Sigmoid colon (tissue), 7 donors: ENCODE measurements around the gene FBXL5. TPM values are rescaled to one million over a fixed set of nuclear protein-coding genes. Genes with fewer than 3 reads are reported as not detected.

Experiments used
- DNase-seq: peaks from one replicate; pipeline ENCODE4 v3.0.0-alpha.2; 2019
- H3K27ac ChIP-seq, 4 donors: fragments of 200-600 bp; sonication (generic); one replicate each; pipeline ENCODE4 v1.5.1; 2016 to 2019; ENCODE audit warnings: mild to moderate bottlenecking in 1 of 4
- H3K27me3 ChIP-seq, 3 donors: fragments of 200-600 bp; sonication (generic); one replicate each; pipeline ENCODE4 v1.5.1; 2019; ENCODE audit warnings: mild to moderate bottlenecking in 1 of 3
- H3K36me3 ChIP-seq, 4 donors: fragments of 200-600 bp; sonication (generic); one replicate each; pipeline ENCODE4 v1.5.1; 2016 to 2019
- H3K4me1 ChIP-seq, 4 donors: fragments of 200-600 bp; sonication (generic); one replicate each; pipeline ENCODE4 v1.5.1; 2017 to 2019
- H3K4me3 ChIP-seq, 4 donors: fragments of 200-600 bp; sonication (generic); one replicate each; pipeline ENCODE4 v1.5.1; 2017 to 2019; ENCODE audit warnings: mild to moderate bottlenecking in 2 of 4, moderate library complexity in 1 of 4
- H3K9me3 ChIP-seq, 4 donors: fragments of 200-600 bp in 3 of 4; sonication (generic) in 3 of 4; one replicate each; pipeline versions ENCODE4 v1.5.1 to v1.6.1; 2013 to 2019
- EP300 ChIP-seq, 4 donors: sonication (generic); formaldehyde crosslinking; IDR thresholded peaks; one replicate each; pipeline ENCODE4 v1.6.1; 2017; ENCODE audit warnings: antibody characterized with exemption in 4 of 4
- POLR2A ChIP-seq, 2 donors: fragments of 450-650 bp; IDR thresholded peaks; one replicate each; pipeline ENCODE4 v1.6.1; 2016; ENCODE audit warnings: antibody characterized with exemption in 2 of 2, mild to moderate bottlenecking in 2 of 2, moderate library complexity in 2 of 2
- POLR2AphosphoS5 ChIP-seq, 4 donors: sonication (generic); formaldehyde crosslinking; IDR thresholded peaks; one replicate each; pipeline ENCODE4 v1.6.1; 2017; ENCODE audit warnings: antibody characterized with exemption in 4 of 4
- WGBS, 2 donors: extraction: QIAGEN DNeasy Blood & Tissue Kit; methylation state at CpG; one replicate each; pipeline ENCODE4 v1.1.7; 2013; 5-methylcytosine and 5-hydroxymethylcytosine counted together
- intact Hi-C: fragments of 100-400 bp; cut with DNase I; formaldehyde crosslinking; loops from one replicate; pipeline ENCODE4 v1.15.1; 2023
- polyA plus RNA-seq, 3 donors: library from polyadenylated mRNA; stranded (reverse); fragments of 200-250 nt; gene quantifications; one replicate each; pipeline ENCODE4 v1.2.3, GENCODE V29; 2013
- total RNA-seq, 4 donors: library from RNA; depleted of rRNA; stranded (reverse); fragments of >200 nt; gene quantifications; one replicate each; pipeline ENCODE4 v1.1.0, GENCODE V29; 2016
- TF ChIP-seq, protein P1 (sequence below), 4 experiments: fragments of 450-650 bp in 3 of 4; fragments of 200-600 bp in 1 of 4; IDR thresholded peaks; one replicate each; pipeline ENCODE4 v1.5.1; 2016 to 2019; ENCODE audit warnings: antibody characterized with exemption in 4 of 4, mild to moderate bottlenecking in 3 of 4, moderate library complexity in 2 of 4
- donor health status: healthy with polysubstance abuse.
- donor health status: Bipolar disorder and iron deficiency.
- donor health status: healthy.

Gene FBXL5
- total and polyA plus RNA-seq, 7 donors = 32.9 to 271 (median 134) TPM

DNA sequence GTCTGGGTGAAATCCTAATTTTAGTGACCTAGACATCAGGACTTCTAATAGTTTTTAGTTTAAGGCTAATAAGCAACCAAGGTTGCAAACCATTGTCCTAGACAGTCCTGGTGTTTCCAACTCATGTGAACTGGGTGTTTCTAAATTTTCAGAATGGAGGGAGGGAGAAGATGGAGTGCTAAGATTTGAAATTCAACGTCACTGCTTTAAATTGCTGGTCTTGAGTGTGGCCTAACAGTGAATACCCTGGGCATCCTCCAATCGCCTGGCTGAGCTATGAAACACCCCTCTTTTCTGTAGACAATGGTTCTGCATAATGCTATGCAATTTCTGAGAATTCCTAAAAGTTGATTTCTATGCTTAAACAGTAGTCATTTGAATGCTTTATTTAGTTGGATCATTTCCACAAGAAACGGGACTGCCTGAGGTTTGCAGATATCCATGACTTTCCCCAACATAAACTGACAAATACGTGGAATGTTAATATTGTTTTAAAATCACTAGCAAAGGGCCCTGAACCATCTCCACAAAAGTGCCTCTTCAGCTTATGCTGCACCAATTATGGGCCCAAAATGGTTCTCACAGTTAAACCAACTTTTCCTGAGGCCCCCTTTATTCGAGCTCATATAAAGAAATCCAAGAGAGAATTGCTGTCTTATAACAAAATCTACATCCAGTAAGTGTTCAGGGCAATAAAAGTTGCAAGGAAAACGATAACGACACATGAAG, 1.1 kb downstream of the FBXL5 start:
- no peaks in the 10 kb centered on the region for H3K36me3 ChIP-seq
- H3K9me3 ChIP-seq = no peaks in the 10 kb centered on the region
- H3K27me3 ChIP-seq = no peaks in the 10 kb centered on the region
- peak overlapping the region; percentile 74 to 90 (median 82) for H3K4me3 ChIP-seq
- intact Hi-C loops = loop anchor here (2.0 to 5.0 kb wide), 4 partner anchors 29 to 573 kb away; partner anchors contain the start of gene TAPT1
- 4% methylated on average over 7 of the region's 7 CpGs for WGBS, 2 donors
- DNase-seq = no peak
- H3K27ac ChIP-seq = peak overlapping the region; percentile 94 to 99 (median 96)
- peaks cover 0 to 56% (median 52%) of the 10 kb centered on the region in 4 donors for H3K4me1 ChIP-seq
- TF ChIP-seq POLR2AphosphoS5 (IDR thresholded peaks at IDR 0.05) = peak in 1 of 4 donors; percentile 18
- no peak for TF ChIP-seq POLR2A (IDR thresholded peaks at IDR 0.05)

DNA sequence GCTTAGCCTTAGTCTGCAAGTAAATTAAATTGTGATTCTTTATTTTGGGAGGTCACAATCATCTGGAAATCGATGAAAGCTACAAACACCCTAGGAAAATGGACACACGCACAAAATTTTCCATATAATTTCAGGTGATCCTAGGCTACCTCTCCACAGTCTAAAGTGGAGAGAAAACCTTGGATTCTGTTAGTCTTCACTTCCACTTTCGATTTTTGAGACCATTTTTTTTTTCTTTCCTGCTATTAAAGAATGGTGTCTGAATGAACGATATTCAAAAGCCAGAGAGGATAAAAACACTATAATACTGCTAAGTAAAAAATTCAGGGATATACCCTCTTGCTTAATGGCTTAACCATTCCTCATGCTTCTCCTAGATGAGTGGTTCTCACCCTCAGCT, 1.7 kb downstream of the FBXL5 start:
- TF ChIP-seq, protein P1, sequence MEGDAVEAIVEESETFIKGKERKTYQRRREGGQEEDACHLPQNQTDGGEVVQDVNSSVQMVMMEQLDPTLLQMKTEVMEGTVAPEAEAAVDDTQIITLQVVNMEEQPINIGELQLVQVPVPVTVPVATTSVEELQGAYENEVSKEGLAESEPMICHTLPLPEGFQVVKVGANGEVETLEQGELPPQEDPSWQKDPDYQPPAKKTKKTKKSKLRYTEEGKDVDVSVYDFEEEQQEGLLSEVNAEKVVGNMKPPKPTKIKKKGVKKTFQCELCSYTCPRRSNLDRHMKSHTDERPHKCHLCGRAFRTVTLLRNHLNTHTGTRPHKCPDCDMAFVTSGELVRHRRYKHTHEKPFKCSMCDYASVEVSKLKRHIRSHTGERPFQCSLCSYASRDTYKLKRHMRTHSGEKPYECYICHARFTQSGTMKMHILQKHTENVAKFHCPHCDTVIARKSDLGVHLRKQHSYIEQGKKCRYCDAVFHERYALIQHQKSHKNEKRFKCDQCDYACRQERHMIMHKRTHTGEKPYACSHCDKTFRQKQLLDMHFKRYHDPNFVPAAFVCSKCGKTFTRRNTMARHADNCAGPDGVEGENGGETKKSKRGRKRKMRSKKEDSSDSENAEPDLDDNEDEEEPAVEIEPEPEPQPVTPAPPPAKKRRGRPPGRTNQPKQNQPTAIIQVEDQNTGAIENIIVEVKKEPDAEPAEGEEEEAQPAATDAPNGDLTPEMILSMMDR (IDR thresholded peaks at IDR 0.05) = no peak
- TF ChIP-seq POLR2AphosphoS5 (IDR thresholded peaks at IDR 0.05) = no peak
- TF ChIP-seq EP300 (IDR thresholded peaks at IDR 0.05) = no peak
- no peak for TF ChIP-seq POLR2A (IDR thresholded peaks at IDR 0.05)
- intact Hi-C loops = loop anchor here (2.0 to 5.0 kb wide), 2 partner anchors 175 to 421 kb away; no protein-coding TSS in a partner anchor
- peaks cover 0 to 62% (median 58%) of the 10 kb centered on the region in 4 donors for H3K4me1 ChIP-seq
- peak overlapping the region; percentile 94 to 99 (median 96) for H3K27ac ChIP-seq
- H3K36me3 ChIP-seq = no peaks in the 10 kb centered on the region
- H3K9me3 ChIP-seq = no peaks in the 10 kb centered on the region
- DNase-seq = no peak
- peak overlapping the region; percentile 74 to 90 (median 82) for H3K4me3 ChIP-seq
- H3K27me3 ChIP-seq = no peaks in the 10 kb centered on the region
- WGBS, 2 donors = 6 to 18% methylated on average over 4 of the region's 4 CpGs

DNA sequence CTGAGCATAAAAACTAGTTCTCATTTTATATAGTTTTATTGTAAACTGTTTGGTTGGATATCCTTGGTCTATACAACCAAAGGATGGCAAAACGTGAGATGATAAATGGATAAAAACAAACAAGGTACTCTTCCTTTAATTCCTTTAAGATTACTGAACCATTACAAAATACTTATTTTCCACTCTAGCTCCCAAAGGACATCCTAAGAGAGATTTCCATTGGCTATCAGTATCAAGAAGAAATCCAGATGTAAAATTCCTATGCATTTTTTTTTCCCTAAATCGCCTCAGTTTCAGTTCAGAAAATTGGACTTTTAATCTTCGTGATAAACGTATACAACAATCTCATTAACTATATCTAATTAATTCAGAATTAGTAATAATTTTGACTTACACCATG, 2.3 kb downstream of the FBXL5 start:
- Histone ChIP-seq H3K9me3 (no peaks in the 10 kb centered on the region), H3K4me3 (peak overlapping the region in 3 of 4 donors; percentile 77 to 90 (median 86)), H3K27me3 (no peaks in the 10 kb centered on the region), H3K27ac (peak overlapping the region; percentile 94 to 99 (median 96)), H3K36me3 (no peaks in the 10 kb centered on the region), H3K4me1 (peaks cover 0 to 68% (median 64%) of the 10 kb centered on the region in 4 donors)
- WGBS, 2 donors = 48 to 57% methylated on average over 4 of the region's 4 CpGs
- no peak for DNase-seq
- intact Hi-C loops = loop anchor here (2.0 to 5.0 kb wide), 2 partner anchors 174 to 421 kb away; no protein-coding TSS in a partner anchor
- TF ChIP-seq EP300 (IDR thresholded peaks at IDR 0.05) (no peak), POLR2A (IDR thresholded peaks at IDR 0.05) (no peak), POLR2AphosphoS5 (IDR thresholded peaks at IDR 0.05) (no peak)
- TF ChIP-seq, protein P1 (IDR thresholded peaks at IDR 0.05) = no peak

DNA sequence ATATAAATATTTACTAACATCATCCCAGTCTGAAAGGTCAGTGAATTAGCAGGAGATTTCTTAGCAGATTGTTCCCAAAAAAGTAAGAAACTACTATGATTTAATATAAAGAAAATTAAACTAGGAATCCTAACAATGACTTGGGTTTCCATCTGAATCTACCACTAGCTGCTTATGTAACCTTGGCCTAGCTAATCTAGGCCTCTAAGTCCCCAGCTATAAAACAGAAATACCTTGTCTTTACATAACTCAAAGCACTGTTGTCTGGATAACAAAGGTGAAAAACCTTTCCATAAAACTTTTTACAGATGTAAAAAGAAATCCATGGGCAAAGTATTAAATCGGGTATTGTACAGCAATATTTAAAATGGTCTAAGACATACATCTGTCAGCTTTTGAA, 3.0 kb downstream of the FBXL5 start:
- H3K36me3 ChIP-seq = no peaks in the 10 kb centered on the region
- 42 to 63% methylated on average over 1 of the region's 1 CpG for WGBS, 2 donors
- H3K9me3 ChIP-seq = no peaks in the 10 kb centered on the region
- intact Hi-C loops = loop anchor here (2.0 to 5.0 kb wide), 2 partner anchors 173 to 420 kb away; no protein-coding TSS in a partner anchor
- no peak for TF ChIP-seq POLR2AphosphoS5 (IDR thresholded peaks at IDR 0.05)
- TF ChIP-seq, protein P1 (IDR thresholded peaks at IDR 0.05) = no peak
- H3K4me1 ChIP-seq = peaks cover 0 to 74% (median 70%) of the 10 kb centered on the region in 4 donors
- H3K27ac ChIP-seq = peak overlapping the region; percentile 94 to 99 (median 96)
- DNase-seq = no peak
- no peaks in the 10 kb centered on the region for H3K27me3 ChIP-seq
- H3K4me3 ChIP-seq = peak overlapping the region in 1 of 4 donors; percentile 4

DNA sequence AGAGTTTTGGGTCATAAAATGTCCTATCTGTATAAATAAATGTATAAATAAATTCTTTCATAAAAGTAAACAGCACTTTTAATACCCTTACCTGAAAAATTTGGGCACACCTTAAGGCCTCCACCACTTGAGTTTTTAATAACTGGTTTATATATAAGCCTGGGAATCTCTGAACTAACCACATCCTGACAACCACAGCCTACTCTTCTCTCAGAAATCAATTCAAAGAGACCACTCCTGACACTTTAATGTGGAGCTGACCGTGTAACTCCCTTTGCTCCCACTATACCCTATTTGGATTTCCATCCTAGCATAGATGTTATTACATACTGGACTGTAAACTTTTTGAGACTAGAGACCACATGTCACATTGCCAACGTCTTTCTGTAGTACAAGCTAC, 3.5 kb downstream of the FBXL5 start:
- DNase-seq = no peak
- Histone ChIP-seq H3K4me1 (peaks cover 0 to 75% (median 72%) of the 10 kb centered on the region in 4 donors), H3K9me3 (no peaks in the 10 kb centered on the region), H3K4me3 (peak overlapping the region in 1 of 4 donors; percentile 4), H3K27ac (peak overlapping the region; percentile 94 to 99 (median 96)), H3K36me3 (no peaks in the 10 kb centered on the region), H3K27me3 (no peaks in the 10 kb centered on the region)
- TF ChIP-seq, protein P1 (IDR thresholded peaks at IDR 0.05) = no peak
- no peak for TF ChIP-seq POLR2A (IDR thresholded peaks at IDR 0.05)
- no peak for TF ChIP-seq POLR2AphosphoS5 (IDR thresholded peaks at IDR 0.05)
- no peak for TF ChIP-seq EP300 (IDR thresholded peaks at IDR 0.05)
- intact Hi-C loops = loop anchor here (2.0 to 5.0 kb wide), 2 partner anchors 173 to 419 kb away; no protein-coding TSS in a partner anchor
- WGBS, 2 donors = 26 to 60% methylated on average over 2 of the region's 2 CpGs
